HG02610 (cell line): Measurements from ENCODE around the gene PUDP.
"Not testable (repeated sequence)": the region's sequence is repeated elsewhere in the genome, so short reads cannot be mapped to it uniquely, and the experiment has no call there.

Experiments
- ATAC-seq: cut with Tn5 transposase; IDR thresholded peaks from one replicate; pipeline ENCODE4 v1.9.1; 2021; ENCODE audit warnings: mild to moderate bottlenecking, moderate library complexity; ENCODE audit not compliant: unreplicated experiment

PUDP gene

DNA sequence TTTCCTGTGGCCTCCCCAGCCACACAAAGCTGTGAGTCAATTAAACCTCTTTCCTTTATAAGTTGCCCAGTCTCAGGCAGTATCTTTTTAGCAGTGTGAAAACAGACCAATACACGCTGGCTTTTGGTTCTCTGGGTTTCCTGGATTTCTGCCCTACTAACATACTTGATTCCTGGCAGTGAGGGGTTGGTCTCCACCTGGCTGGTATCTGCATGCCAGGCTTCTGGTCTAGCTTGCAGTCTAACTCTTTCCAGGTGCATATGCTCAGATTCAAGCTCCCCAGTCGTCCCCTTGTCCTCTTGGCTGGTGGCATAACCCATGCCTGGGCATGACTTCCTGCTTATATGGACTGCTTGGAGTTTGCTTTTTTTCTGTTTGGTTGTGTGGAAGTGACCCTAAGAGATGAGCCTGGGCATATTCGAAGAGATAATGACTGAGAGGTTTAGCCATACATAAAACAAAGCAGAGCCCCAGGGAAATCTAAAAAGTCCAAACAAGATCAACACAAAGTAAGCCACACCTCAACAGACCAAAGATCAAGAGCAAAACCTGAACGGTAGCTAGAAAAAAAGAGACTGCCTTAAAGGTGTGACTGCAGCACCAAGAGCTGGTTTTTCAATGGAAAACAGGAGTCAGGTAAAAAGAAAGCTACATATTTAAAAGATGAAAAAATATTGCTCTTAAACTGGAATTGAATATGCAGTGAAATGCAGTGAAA, 102.6 kb downstream of the PUDP start:
- ATAC-seq: no peak

DNA sequence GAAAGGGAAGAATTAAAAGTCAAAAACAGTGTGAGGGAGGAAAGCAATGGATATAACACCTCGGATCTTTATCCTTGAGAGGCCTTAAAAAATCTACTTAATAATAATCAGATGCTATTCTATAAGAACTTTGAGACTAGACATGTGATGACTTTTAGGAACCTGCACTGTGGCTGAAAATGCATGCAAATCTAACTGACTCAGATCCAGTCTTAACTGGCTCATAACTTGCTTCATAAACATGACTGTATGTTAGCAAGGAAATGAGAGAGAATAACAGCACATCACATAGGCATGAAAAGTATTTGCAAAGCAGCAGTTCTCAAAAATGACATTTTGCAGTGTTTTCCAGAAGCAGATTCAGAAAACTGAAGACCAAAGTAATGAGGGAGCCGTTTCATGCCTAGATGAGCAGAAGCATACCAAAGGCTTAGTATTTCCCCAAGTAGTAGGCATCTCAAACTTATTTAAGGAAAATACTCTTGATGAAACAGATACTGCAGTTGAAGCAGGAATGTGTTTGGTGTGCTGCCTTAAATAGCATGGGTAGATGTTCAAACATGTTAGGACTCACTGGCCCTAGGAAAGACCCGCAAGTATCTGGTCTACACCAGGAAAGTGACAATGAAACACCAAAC, 104.0 kb downstream of the PUDP start:
- not testable (repeated sequence) for ATAC-seq

DNA sequence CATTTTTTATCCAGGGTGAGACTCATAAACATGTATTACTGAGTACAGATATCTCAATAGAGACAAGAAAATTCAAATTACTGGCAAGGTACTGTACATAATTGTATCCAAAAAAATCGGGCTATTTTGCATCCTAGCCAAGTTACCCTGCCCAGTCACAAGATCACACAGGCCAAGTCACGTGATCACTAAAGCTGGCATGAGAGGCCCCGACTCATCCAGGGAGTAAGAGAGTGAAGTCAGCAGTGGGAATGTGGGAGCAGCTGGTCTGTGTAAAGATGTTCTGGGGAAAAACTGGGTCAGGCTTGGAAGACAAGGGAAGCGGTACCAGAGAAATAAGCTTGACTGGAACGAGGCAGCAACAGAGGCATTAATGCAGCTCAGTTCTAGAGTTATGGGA, 119.7 kb downstream of the PUDP start:
- ATAC-seq: no peak

DNA sequence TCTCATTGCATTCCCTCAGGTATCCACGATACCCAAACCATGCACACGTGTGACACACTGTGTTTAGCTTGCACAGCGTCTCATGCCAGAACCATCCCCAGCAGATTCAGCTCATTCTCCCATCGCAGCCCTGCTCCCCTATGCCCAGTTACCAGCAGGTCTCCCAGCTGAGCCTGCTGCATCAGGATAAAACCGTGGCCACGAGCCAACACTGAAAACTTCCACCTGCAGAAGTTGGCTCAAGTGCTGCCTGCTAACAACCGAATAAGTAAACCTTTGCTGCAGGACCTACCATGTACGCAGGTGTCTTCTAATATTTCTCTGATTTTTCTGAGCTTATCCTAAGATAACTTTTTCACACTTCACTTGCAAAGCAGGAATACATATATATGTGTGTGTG, 120.9 kb downstream of the PUDP start:
- ATAC-seq: no peak

DNA sequence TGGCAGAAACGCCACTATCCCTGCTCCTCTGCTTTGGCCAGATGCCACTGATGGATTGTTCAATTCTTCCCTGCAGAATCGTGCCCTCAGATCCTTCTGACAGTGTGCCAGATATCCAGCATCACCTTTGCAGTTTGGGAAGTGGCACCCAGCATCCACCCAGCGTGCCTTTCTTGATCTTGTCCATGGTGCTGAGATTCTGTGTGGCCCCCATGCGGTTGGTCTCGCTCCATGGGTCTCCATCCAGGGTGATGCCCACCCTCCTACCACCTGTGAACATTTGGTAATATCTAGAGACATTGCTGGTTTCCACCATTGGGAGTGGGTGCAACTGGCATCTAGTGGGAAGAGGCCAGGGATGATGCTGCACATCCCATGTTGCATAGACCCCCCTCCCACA, 121.6 kb downstream of the PUDP start:
- ATAC-seq: not testable (repeated sequence)

DNA sequence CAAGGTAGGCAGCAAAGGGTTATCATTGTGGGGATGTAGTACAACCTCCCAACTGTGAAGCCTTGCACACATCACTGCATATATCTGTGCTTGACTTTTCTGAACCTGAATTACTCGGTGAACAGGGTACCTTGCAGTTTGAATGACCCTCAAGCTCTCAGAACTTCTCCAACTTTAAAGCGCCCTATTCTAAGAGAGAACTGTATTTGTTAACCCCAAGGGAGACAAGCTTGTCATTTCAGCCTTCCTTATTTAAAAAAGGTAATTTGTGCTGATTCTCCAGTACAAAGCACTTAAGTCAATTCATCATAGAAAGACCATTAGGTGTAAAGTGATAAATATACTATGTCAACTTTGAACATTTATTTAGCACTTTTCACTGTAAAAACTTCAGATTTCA, 122.5 kb downstream of the PUDP start:
- no peak for ATAC-seq

DNA sequence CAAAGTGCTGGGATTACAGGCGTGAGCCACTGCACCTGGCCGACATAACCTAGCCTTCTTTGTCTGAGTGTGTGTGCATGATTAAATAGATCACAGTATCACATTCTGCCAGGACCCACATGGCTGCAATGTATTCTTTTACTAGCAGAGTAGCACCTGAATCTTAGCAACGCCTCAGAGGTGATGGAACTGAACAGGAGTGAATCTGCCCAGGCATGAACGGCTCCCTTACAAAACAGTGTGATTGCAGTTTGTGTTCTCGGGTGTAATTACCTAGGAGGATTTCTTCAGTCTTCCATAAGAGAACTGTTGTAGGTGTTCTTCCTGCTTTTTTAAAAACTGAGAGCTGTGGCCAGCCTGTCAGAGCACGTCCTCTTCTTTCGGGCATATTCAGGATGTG, 123.1 kb downstream of the PUDP start:
- ATAC-seq: no peak

DNA sequence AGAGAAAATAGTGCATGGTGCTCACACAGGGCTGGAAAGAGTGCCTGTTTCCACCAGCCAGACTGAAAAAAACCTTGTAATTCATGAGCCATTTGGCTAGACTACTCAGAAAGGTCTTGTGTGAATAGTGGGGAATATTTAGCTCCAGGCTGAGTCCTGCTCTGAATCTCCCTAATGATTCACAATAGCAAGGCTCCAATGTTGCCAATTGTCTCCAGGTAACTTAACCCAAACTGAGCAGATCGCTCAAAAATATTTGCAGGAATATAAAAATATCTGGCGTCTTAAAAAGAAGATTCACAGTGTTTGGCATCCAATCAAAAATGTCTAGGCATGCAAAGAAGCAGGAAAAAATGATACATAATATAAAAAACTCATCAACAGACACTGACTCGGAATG, 125.0 kb downstream of the PUDP start:
- ATAC-seq: not testable (repeated sequence)

DNA sequence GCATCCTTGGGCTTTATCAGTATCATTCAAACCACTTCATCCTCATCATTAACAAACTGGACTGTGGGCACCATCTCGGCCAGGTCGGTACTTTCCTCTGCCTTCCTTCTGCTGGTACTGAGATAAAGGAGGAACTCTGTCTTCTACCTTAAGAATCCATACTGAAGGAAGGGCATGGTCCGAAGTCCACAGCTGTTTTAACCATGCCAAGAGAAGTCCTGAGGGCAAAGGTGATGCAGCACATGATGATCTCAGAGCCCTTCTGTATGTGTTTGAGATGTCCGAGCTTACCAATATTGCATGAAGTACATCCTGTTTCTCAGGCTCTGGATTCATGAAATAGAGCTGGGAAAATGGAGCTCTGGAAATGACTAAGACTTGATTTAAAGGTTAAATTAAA, 126.0 kb downstream of the PUDP start:
- ATAC-seq: no peak

DNA sequence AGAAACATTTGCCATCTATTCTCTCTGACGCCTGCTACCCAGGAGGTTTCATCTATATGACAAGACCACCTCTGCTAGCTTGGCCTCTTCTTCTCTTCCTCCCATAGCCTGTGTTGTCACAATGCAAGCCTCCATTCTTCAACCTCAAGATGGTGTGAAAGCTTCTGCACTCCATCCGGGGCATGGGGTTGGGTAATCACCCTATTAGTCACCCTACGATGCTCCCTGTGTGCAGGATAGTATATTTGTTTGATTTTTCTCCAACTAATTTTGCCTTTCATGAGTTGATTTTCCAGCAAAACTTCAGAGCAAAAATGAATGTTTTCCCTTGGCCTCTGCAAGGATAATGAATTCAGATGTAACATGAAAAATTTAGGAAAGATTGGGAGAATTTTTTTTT, 128.4 kb downstream of the PUDP start:
- no peak for ATAC-seq

DNA sequence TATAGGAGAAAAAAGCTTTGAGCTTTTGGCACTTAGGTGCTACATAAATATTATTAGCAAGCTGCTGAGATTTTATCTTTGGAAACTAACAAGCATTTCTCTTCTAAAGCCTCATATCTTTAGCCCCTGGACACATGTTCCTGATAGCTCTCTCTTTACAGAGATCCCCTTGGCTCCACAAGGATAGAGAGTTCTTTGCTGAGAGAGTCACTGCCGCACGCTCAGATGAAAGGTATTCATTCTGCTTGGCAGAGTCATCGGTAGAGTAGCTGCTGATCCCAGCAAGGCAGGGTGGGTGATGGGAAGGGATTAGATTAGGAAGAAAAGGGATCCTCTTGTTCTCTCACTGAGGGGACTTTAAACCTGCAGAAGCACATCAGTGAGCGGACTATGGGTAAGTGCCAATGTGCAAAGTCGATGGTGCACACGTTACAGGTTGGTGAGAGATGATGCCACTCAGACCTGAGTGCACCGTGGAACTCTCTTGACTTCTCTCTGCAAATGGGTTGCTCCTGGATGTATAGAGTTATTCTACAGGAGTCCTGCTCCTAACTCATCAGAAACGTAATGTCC, 135.6 kb downstream of the PUDP start:
- ATAC-seq: not testable (repeated sequence)

DNA sequence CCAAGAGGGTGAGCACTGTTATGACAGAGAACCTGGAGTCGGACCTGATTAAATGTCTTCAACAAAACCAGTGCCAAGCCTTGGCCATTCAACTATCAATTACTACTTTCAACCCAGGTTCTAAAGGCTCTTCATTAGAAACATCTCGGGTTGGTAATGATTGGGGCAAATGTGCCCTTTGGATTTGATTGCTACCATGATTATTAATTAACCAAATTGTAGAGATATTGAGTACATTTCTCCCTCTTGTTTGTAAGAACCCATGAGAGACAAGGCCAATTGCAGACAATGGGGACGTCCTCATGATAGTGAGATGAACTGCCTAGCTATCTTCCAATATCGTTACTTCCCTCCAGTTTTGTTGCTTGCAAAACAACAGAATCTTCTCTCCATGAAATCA, 137.1 kb downstream of the PUDP start:
- ATAC-seq: not testable (repeated sequence)

DNA sequence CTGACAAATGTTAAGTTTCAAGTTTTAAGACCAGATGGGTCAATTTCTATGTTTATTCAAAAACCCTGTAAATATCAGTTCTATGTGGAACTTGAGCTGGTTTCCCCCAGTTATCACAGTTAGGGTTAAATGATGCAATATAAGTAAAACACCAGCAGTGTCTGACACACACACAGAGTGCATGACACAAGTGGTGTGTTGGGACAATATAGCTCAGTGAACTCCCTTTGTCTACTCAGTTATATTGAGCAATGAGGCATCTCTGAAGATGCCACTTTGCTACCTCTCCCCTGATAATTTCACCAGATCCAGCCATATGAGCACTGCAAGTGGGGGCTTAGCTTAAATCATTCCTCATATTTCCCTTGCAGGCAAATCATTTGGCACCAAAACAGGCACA, 140.6 kb downstream of the PUDP start:
- ATAC-seq: not testable (repeated sequence)
